K562 (cell line): Measurements from ENCODE around the gene PRKAR1B. TPM values are rescaled to one million over a fixed set of nuclear protein-coding genes. Genes with fewer than 3 reads are reported as not detected.
A peak's percentile ranks its signal among the peaks of the same experiment; 100 is the strongest.

Experiments
- ATAC-seq: fragments of 200-7000 bp; cut with Tn5 transposase; 3 replicates; pipeline ENCODE4 v1.9.1; 2020; ENCODE audit warnings: moderate library complexity
- BruUV-seq: library from RNA; stranded (reverse); fragments of 400-500 nt; replicated peaks from 2 replicates; lab custom pipeline; 2021; lab: Mats Ljungman, UMichigan
- CTCF ChIA-PET: fragments of 300-600 bp; formaldehyde crosslinking; extraction: SDS; loops from one replicate; lab custom pipeline; 2021; ENCODE audit warnings: low intra/inter-chr PET ratio; lab: Yijun Ruan, JAX
- POLR2A ChIA-PET: fragments of 300-600, 350-650 bp; sonication (Branson Sonifier 250); formaldehyde crosslinking; extraction: SDS; loops from one replicate; lab custom pipeline; 2021; ENCODE audit warnings: antibody characterized with exemption, inconsistent platforms; lab: Yijun Ruan, JAX
- DNase-seq, 4 experiments: peaks; one replicate each; pipeline versions ENCODE4 v3.0.0 to v3.0.0-alpha.2; 2011 to 2018; ENCODE audit warnings: low spot score in 3 of 4, mixed read lengths in 3 of 4; ENCODE audit errors: extremely low read depth in 1 of 4
- FAIRE-seq: peaks from 2 replicates; lab custom pipeline; 2011; peaks lifted over from hg19 to GRCh38; lab: Jason Lieb, UNC
- H2AFZ ChIP-seq: 2 replicates; pipeline ENCODE4 v1.6.0; 2011; ENCODE audit warnings: low read depth, low read length, control low read depth, inconsistent platforms
- H3K27ac ChIP-seq: fragments of 200-600 bp; 3 replicates; pipeline ENCODE4 v1.8.0; 2011; ENCODE audit warnings: low read depth, mild to moderate bottlenecking, control low read depth, inconsistent platforms, low read length, moderate library complexity, mixed read lengths; ENCODE audit errors: extremely low read depth
- H3K27me3 ChIP-seq, 2 experiments: fragments of 300-600 bp in 1 of 2; 2 replicates in 1 of 2; 3 replicates in 1 of 2; pipeline versions ENCODE4 v1.6.0 to v1.8.0; 2011; ENCODE audit warnings: inconsistent platforms in 2 of 2, low read length in 2 of 2, mild to moderate bottlenecking in 1 of 2, mixed read lengths in 1 of 2, moderate library complexity in 1 of 2; ENCODE audit not compliant: control insufficient read depth in 2 of 2, insufficient read depth in 2 of 2
- H3K36me3 ChIP-seq: fragments of 300-600 bp; 3 replicates; pipeline ENCODE4 v1.8.0; 2011; ENCODE audit warnings: mild to moderate bottlenecking, low read length, inconsistent platforms; ENCODE audit not compliant: control insufficient read depth, insufficient read depth
- H3K4me1 ChIP-seq, 2 experiments: fragments of 200-600 bp in 1 of 2; replicated peaks in 1 of 2; 2 replicates in 1 of 2; 3 replicates in 1 of 2; pipeline versions ENCODE4 v1.5.1 to v1.8.0; 2011; ENCODE audit warnings: inconsistent platforms in 2 of 2, low read length in 2 of 2, mild to moderate bottlenecking in 1 of 2, mixed read lengths in 1 of 2, moderate library complexity in 1 of 2; ENCODE audit not compliant: control insufficient read depth in 2 of 2, insufficient read depth in 2 of 2
- H3K4me2 ChIP-seq: 2 replicates; pipeline ENCODE4 v1.6.1; 2011; ENCODE audit warnings: low read length, control low read depth, inconsistent platforms, mixed read lengths; ENCODE audit not compliant: insufficient read depth
- H3K4me3 ChIP-seq: fragments of 200-600 bp; sonication (generic), shearing (Covaris generic); 2 replicates; pipeline ENCODE4 v1.5.1; 2016; ENCODE audit warnings: control low read depth, inconsistent platforms
- H3K79me2 ChIP-seq: fragments of 200-600 bp; 3 replicates; pipeline ENCODE4 v1.8.0; 2011; ENCODE audit warnings: low read length, inconsistent platforms; ENCODE audit not compliant: control insufficient read depth, insufficient read depth
- H3K9ac ChIP-seq, 2 experiments: 2 replicates each; pipeline versions ENCODE4 v1.6.0 to v1.6.1; 2011; ENCODE audit warnings: low read depth in 2 of 2, low read length in 2 of 2, control low read depth in 1 of 2, inconsistent platforms in 1 of 2, mild to moderate bottlenecking in 1 of 2, mixed read lengths in 1 of 2; ENCODE audit not compliant: insufficient read depth in 1 of 2
- H3K9me1 ChIP-seq: one replicate; pipeline ENCODE4 v1.6.0; 2011; ENCODE audit warnings: inconsistent platforms, mild to moderate bottlenecking, low read length, moderate library complexity; ENCODE audit not compliant: control insufficient read depth, insufficient read depth
- H3K9me3 ChIP-seq: replicated peaks from 2 replicates; pipeline ENCODE4 v1.5.1; 2011; ENCODE audit warnings: low read depth, low read length, inconsistent platforms; ENCODE audit not compliant: control insufficient read depth, insufficient read depth
- H4K20me1 ChIP-seq: replicated peaks from 2 replicates; pipeline ENCODE4 v1.6.1; 2011; ENCODE audit warnings: low read length, inconsistent platforms, mixed read lengths; ENCODE audit not compliant: control insufficient read depth, insufficient read depth
- KAT2B ChIP-seq: IDR thresholded peaks from one replicate; pipeline ENCODE4 v1.6.1; 2012; ENCODE audit warnings: low read depth, mild to moderate bottlenecking, control low read depth, inconsistent platforms, low read length, moderate library complexity
- NFRKB ChIP-seq: fragments of 450-650 bp; IDR thresholded peaks from 2 replicates; pipeline ENCODE4 v1.6.1; 2016; ENCODE audit warnings: low read depth
- NR3C1 ChIP-seq: sonication (generic); formaldehyde crosslinking; IDR thresholded peaks from 2 replicates; pipeline ENCODE4 v1.8.1; 2022; ENCODE audit warnings: missing genetic modification reagents
- RREB1 ChIP-seq: fragments of 250-450 bp; sonication (Bioruptor Pico); IDR thresholded peaks from 2 replicates; pipeline ENCODE4 v1.4.0; 2020
- SUPT5H ChIP-seq: fragments of 450-650 bp; IDR thresholded peaks from 2 replicates; pipeline ENCODE4 v1.6.1; 2016
- ZBTB33 ChIP-seq: sonication (generic); formaldehyde crosslinking; IDR thresholded peaks from 2 replicates; pipeline ENCODE4 v1.8.1; 2023; ENCODE audit warnings: mild to moderate bottlenecking, missing genetic modification reagents
- WGBS: fragments of 100-300 bp; shearing (Covaris generic); methylation state at CpG from one replicate; pipeline ENCODE4 v1.1.6; 2016; ENCODE audit warnings: low coverage, mixed read lengths; ENCODE audit not compliant: insufficient coverage; ENCODE audit errors: missing lambda C conversion rate; 5-methylcytosine and 5-hydroxymethylcytosine counted together
- in situ Hi-C: fragments of 300-500 bp; cut with MboI; formaldehyde crosslinking; loops from 4 replicates; pipeline ENCODE4 v1.15.0; 2018; ENCODE audit warnings: inconsistent platforms, mixed read lengths
- intact Hi-C: fragments of 100-400 bp; cut with micrococcal nuclease; formaldehyde crosslinking; loops from 2 replicates; pipeline ENCODE4 v1.14.2; 2022
- polyA plus RNA-seq, 8 experiments: library from polyadenylated mRNA; depleted of rRNA in 4 of 8; stranded (reverse) in 5 of 8; unstranded in 3 of 8; fragments of >200 nt; fragmentation: Nextera tagmentation in 2 of 8; fragmentation: Illumina TruSeq in 1 of 8; extraction: Ambion mirVana in 2 of 8; extraction: Trizol in 1 of 8; gene quantifications; 2 replicates each; pipeline versions ENCODE4 v1.2.1 to v1.2.3, GENCODE V29; 2011 to 2014; ENCODE audit warnings: inconsistent platforms in 1 of 8, missing spikeins in 1 of 8
- total RNA-seq, 7 experiments: library from RNA; depleted of rRNA in 6 of 7; stranded (reverse); fragments of >200 nt in 6 of 7; fragmentation: Illumina TruSeq in 2 of 7; extraction: Trizol in 2 of 7; gene quantifications; 2 replicates each; pipeline versions ENCODE4 v1.2.1 to v1.2.3, GENCODE V29; 2011 to 2021; ENCODE audit warnings: low replicate concordance in 1 of 7

Gene PRKAR1B
- total and polyA plus RNA-seq, 9 of the 15 experiments (the other 6 are each of a cell fraction or from before 2014, with no cell fraction given), result 0.99 to 30.5 (median 12.7) TPM

GRCh38 chr7:503575-504111 lies 223.4 kb downstream of the PRKAR1B start:
- no peak overlapping the region for H3K4me2 ChIP-seq
- no peak overlapping the region; a peak in 1 of 4 replicates for H3K9ac ChIP-seq
- peaks cover 5% of the 10 kb centered on the region for H3K9me1 ChIP-seq
- POLR2A ChIA-PET, result no interaction called here
- FAIRE-seq (no peak), DNase-seq (no peak), ATAC-seq (no peak; the same call in 2 of the 3 replicates)
- no TSS peak for BruUV-seq
- H3K79me2 ChIP-seq, result no peaks in the 10 kb centered on the region
- CTCF ChIA-PET, result no interaction called here
- no peaks in the 10 kb centered on the region for H3K9me3 ChIP-seq
- intact Hi-C loops (no loop called here), in situ Hi-C loops (no loop called here)
- no peaks in the 10 kb centered on the region for H3K27me3 ChIP-seq
- TF ChIP-seq ZBTB33 (CRISPR knock-in tag) (peak; percentile 47; the same call in 1 of the 2 replicates), KAT2B (no peak)
- no peak overlapping the region for H3K27ac ChIP-seq
- no peak overlapping the region for H2AFZ ChIP-seq
- peaks cover 0 to 26% of the 10 kb centered on the region in 2 experiments; a peak in 2 of 5 replicates for H3K4me1 ChIP-seq
- H4K20me1 ChIP-seq, result no peaks in the 10 kb centered on the region
- H3K4me3 ChIP-seq, result no peak overlapping the region
- H3K36me3 ChIP-seq, result peaks cover 6% of the 10 kb centered on the region; the same call in 1 of the 3 replicates
- 54% methylated on average over 20 of the region's 20 CpGs for WGBS

- no peak for FAIRE-seq
- H2AFZ ChIP-seq, result no peak overlapping the region
- WGBS, result 46% methylated on average over 13 of the region's 13 CpGs
- no peak for ATAC-seq
- H3K4me1 ChIP-seq, result peaks cover 0 to 24% of the 10 kb centered on the region in 2 experiments; a peak in 2 of 5 replicates
- no peak overlapping the region for H3K4me2 ChIP-seq
- intact Hi-C loops (no loop called here), in situ Hi-C loops (no loop called here)
- no peak overlapping the region for H3K27ac ChIP-seq
- H3K79me2 ChIP-seq, result no peaks in the 10 kb centered on the region
- peaks cover 4% of the 10 kb centered on the region for H3K9me1 ChIP-seq
- ChIA-PET CTCF (no interaction called here), POLR2A (interaction anchor here (0.6 kb wide), 1 partner anchor 36 kb away, joined by 5 read pairs; no protein-coding TSS in a partner anchor)
- no peak overlapping the region for H3K9ac ChIP-seq
- no TSS peak for BruUV-seq
- H3K4me3 ChIP-seq, result no peak overlapping the region
- peaks cover 6% of the 10 kb centered on the region; the same call in 1 of the 3 replicates for H3K36me3 ChIP-seq
- no peaks in the 10 kb centered on the region for H3K27me3 ChIP-seq
- DNase-seq, result no peak
- H3K9me3 ChIP-seq, result no peaks in the 10 kb centered on the region
- no peaks in the 10 kb centered on the region for H4K20me1 ChIP-seq
- TF ChIP-seq RREB1 (no peak), NFRKB (no peak), SUPT5H (no peak), NR3C1 (CRISPR knock-in tag) (no peak)
Observed at GRCh38 chr7:502296-502695, 224.8 kb downstream of the PRKAR1B start.
